OCI-LY7 (cell line): ENCODE results near the gene BCAR1. TPM values are rescaled to one million over a fixed set of nuclear protein-coding genes. Genes with fewer than 3 reads are reported as not detected.

Experiments
- BruUV-seq: library from RNA; stranded (reverse); fragments of 400-500 nt; replicated peaks from 2 replicates; lab custom pipeline; 2021; lab: Mats Ljungman, UMichigan
- CTCF ChIA-PET: fragments of 300-600 bp; sonication (Branson Sonifier 250); formaldehyde crosslinking; loops from one replicate; lab custom pipeline; 2022; ENCODE audit warnings: antibody characterized with exemption; ENCODE audit not compliant: unreplicated experiment; lab: Charles Lee
- POLR2A ChIA-PET: fragments of 300-600 bp; sonication (Branson Sonifier 250); formaldehyde crosslinking; loops from one replicate; lab custom pipeline; 2022; ENCODE audit warnings: antibody characterized with exemption; lab: Charles Lee
- DNase-seq: peaks from one replicate; pipeline ENCODE4 v3.0.0-alpha.2; 2015; ENCODE audit warnings: low spot score
- H2AFZ ChIP-seq: fragments of 200-600 bp; sonication (generic), shearing (Covaris generic); 2 replicates; pipeline ENCODE4 v1.6.1; 2014; ENCODE audit warnings: mild to moderate bottlenecking, antibody characterized with exemption, low read length, moderate library complexity
- H3K27ac ChIP-seq: fragments of 200-600 bp; sonication (generic); 2 replicates; pipeline ENCODE4 v1.5.1; 2014; ENCODE audit warnings: mixed run types, low read depth, mild to moderate bottlenecking, moderate library complexity, low read length, inconsistent platforms; ENCODE audit not compliant: poor library complexity, severe bottlenecking
- H3K36me3 ChIP-seq: fragments of 200-600 bp; sonication (generic); 2 replicates; pipeline ENCODE4 v1.6.1; 2014; ENCODE audit warnings: mild to moderate bottlenecking, antibody characterized with exemption, low read length, moderate library complexity, mixed read lengths; ENCODE audit not compliant: insufficient read depth
- H3K4me1 ChIP-seq: fragments of 200-600 bp; sonication (generic); 2 replicates; pipeline ENCODE4 v1.5.1; 2014; ENCODE audit warnings: mild to moderate bottlenecking, low read length; ENCODE audit not compliant: insufficient read depth, poor library complexity, severe bottlenecking
- H3K4me2 ChIP-seq: fragments of 200-600 bp; sonication (generic); 2 replicates; pipeline ENCODE4 v1.6.1; 2014; ENCODE audit warnings: mild to moderate bottlenecking, low read length
- H3K4me3 ChIP-seq: fragments of 200-600 bp; sonication (generic); 2 replicates; pipeline ENCODE4 v1.5.1; 2014; ENCODE audit warnings: mild to moderate bottlenecking, low read depth, low read length; ENCODE audit not compliant: poor library complexity, severe bottlenecking
- H3K79me2 ChIP-seq: fragments of 200-600 bp; sonication (generic); 2 replicates; pipeline ENCODE4 v1.6.1; 2016; ENCODE audit warnings: low read depth, mild to moderate bottlenecking, low read length, moderate library complexity, mixed read lengths; ENCODE audit not compliant: insufficient read depth
- H3K9me2 ChIP-seq: fragments of 200-600 bp; sonication (generic); 2 replicates; pipeline ENCODE4 v1.6.1; 2016; ENCODE audit warnings: mild to moderate bottlenecking, low read length, mixed read lengths; ENCODE audit not compliant: insufficient read depth
- H3K9me3 ChIP-seq: fragments of 200-600 bp; sonication (generic); 2 replicates; pipeline ENCODE4 v1.6.1; 2014; ENCODE audit warnings: mild to moderate bottlenecking, mixed run types, low read length, mixed read lengths
- H4K20me1 ChIP-seq: fragments of 200-600 bp; sonication (generic); 2 replicates; pipeline ENCODE4 v1.6.1; 2014; ENCODE audit warnings: mild to moderate bottlenecking, antibody characterized with exemption, low read length, moderate library complexity, mixed read lengths; ENCODE audit not compliant: insufficient read depth
- CTCF ChIP-seq: fragments of 200-600 bp; sonication (generic); conservative IDR thresholded peaks from 2 replicates; pipeline ENCODE4 v1.5.1; 2014; ENCODE audit warnings: mild to moderate bottlenecking, antibody characterized with exemption, low read length, moderate library complexity, mixed read lengths
- EZH2phosphoT487 ChIP-seq: fragments of 200-600 bp; sonication (generic); IDR thresholded peaks from 2 replicates; pipeline ENCODE4 v1.6.1; 2018; ENCODE audit warnings: low read depth, borderline replicate concordance, mild to moderate bottlenecking, mixed run types, antibody characterized with exemption, low read length, moderate library complexity, mixed read lengths
- intact Hi-C: fragments of 100-400 bp; cut with micrococcal nuclease; formaldehyde crosslinking; loops from one replicate; pipeline ENCODE4 v1.10.0; 2022; ENCODE audit not compliant: unreplicated experiment
- total RNA-seq, 2 experiments: library from RNA; depleted of rRNA in 1 of 2; stranded (reverse); fragments of >200 nt in 1 of 2; shearing (Covaris generic) in 1 of 2; gene quantifications; 2 replicates each; pipeline ENCODE4 v1.2.3, GENCODE V29; 2014 to 2022

Gene BCAR1
- total RNA-seq, 2 experiments from 2014 or later: 10.0 to 15.1 TPM

- intact Hi-C loops: no loop called here
- BruUV-seq: no TSS peak
- DNase-seq: no peak
- Histone ChIP-seq H3K4me1 (peaks cover 30% of the 10 kb centered on the region), H3K9me2 (no peaks in the 10 kb centered on the region), H2AFZ (no peak overlapping the region), H3K79me2 (no peaks in the 10 kb centered on the region), H3K4me3 (no peak overlapping the region), H3K27ac (no peak overlapping the region), H3K9me3 (no peaks in the 10 kb centered on the region), H3K4me2 (no peak overlapping the region), H4K20me1 (no peaks in the 10 kb centered on the region), H3K36me3 (no peaks in the 10 kb centered on the region)
- ChIA-PET POLR2A (no interaction called here), CTCF (no interaction called here)
- TF ChIP-seq EZH2phosphoT487 (no peak), CTCF (no peak)
Measured at GRCh38 chr16:75248536-75249380, 2.7 kb downstream of the BCAR1 start.

- BruUV-seq: no TSS peak
- ChIA-PET CTCF (no interaction called here), POLR2A (interaction anchor here (0.7 kb wide), 1 partner anchor 54 kb away, joined by 3 read pairs; no protein-coding TSS in a partner anchor)
Measured at GRCh38 chr16:75248142-75248535, 3.3 kb downstream of the BCAR1 start.

More at GRCh38 chr16:75248142-75248535, 3.3 kb downstream of the BCAR1 start:
- Histone ChIP-seq H3K4me3 (no peak overlapping the region), H3K36me3 (no peaks in the 10 kb centered on the region), H2AFZ (no peak overlapping the region), H4K20me1 (no peaks in the 10 kb centered on the region), H3K4me1 (peaks cover 30% of the 10 kb centered on the region), H3K9me3 (no peaks in the 10 kb centered on the region), H3K9me2 (no peaks in the 10 kb centered on the region), H3K79me2 (no peaks in the 10 kb centered on the region), H3K4me2 (no peak overlapping the region), H3K27ac (no peak overlapping the region)
- no peak for TF ChIP-seq EZH2phosphoT487
- TF ChIP-seq CTCF: no peak
- DNase-seq: no peak
- intact Hi-C loops: no loop called here
